ENCODE measurements around the gene EXOC3L4.

Gene EXOC3L4

GRCh38 chr14:103123634-103124500 is 29.3 kb downstream of the EXOC3L4 start:
- DNase-seq, result no peak

- no peak for DNase-seq
Observed at GRCh38 chr14:103124501-103125001, 30.0 kb downstream of the EXOC3L4 start.

GRCh38 chr14:103125098-103126070 is 30.9 kb downstream of the EXOC3L4 start:
- DNase-seq, result no peak

- no peak for DNase-seq
Observed at GRCh38 chr14:103126088-103126872, 31.8 kb downstream of the EXOC3L4 start.

GRCh38 chr14:103126873-103127304 is 32.4 kb downstream of the EXOC3L4 start:
- no peak for DNase-seq

GRCh38 chr14:103127356-103127755 is 32.8 kb downstream of the EXOC3L4 start:
- DNase-seq, result no peak

- no peak for DNase-seq
Observed at GRCh38 chr14:103127861-103128598, 33.5 kb downstream of the EXOC3L4 start.

- no peak for DNase-seq
Observed at GRCh38 chr14:103128631-103129300, 34.2 kb downstream of the EXOC3L4 start.

GRCh38 chr14:103129301-103130016 is 34.9 kb downstream of the EXOC3L4 start:
- no peak for DNase-seq

- no peak for DNase-seq
Observed at GRCh38 chr14:103130017-103130764, 35.7 kb downstream of the EXOC3L4 start.

GRCh38 chr14:103130965-103131364 is 36.4 kb downstream of the EXOC3L4 start:
- DNase-seq, result no peak

- no peak for DNase-seq
Observed at GRCh38 chr14:103131580-103131979, 37.1 kb downstream of the EXOC3L4 start.

GRCh38 chr14:103132381-103133209 is 38.1 kb downstream of the EXOC3L4 start:
- no peak for DNase-seq

GRCh38 chr14:103133210-103134140 is 39.0 kb downstream of the EXOC3L4 start:
- no peak for DNase-seq

GRCh38 chr14:103134405-103134804 is 39.9 kb downstream of the EXOC3L4 start:
- no peak for DNase-seq

GRCh38 chr14:103134919-103135318 is 40.4 kb downstream of the EXOC3L4 start:
- DNase-seq, result no peak
